PFSK-1 (cell line): ENCODE measurements around the gene MAGI1.

Source experiments
- POLR2AphosphoS5 ChIP-seq: IDR thresholded peaks from 2 replicates; pipeline ENCODE4 v1.6.1; 2012; ENCODE audit warnings: low read depth, mild to moderate bottlenecking, control low read depth, low read length, moderate library complexity
- REST ChIP-seq, 2 experiments: IDR thresholded peaks; 2 replicates each; pipeline versions ENCODE4 v1.6.1 to v1.8.0; 2011 to 2012; ENCODE audit warnings: low read depth in 2 of 2, low read length in 2 of 2, control low read depth in 1 of 2, inconsistent platforms in 1 of 2, mild to moderate bottlenecking in 1 of 2, moderate library complexity in 1 of 2; ENCODE audit not compliant: insufficient read depth in 1 of 2
- TAF1 ChIP-seq: IDR thresholded peaks from 2 replicates; pipeline ENCODE4 v1.6.1; 2012; ENCODE audit warnings: low read length, control low read depth, borderline replicate concordance; ENCODE audit not compliant: insufficient read depth

DNA sequence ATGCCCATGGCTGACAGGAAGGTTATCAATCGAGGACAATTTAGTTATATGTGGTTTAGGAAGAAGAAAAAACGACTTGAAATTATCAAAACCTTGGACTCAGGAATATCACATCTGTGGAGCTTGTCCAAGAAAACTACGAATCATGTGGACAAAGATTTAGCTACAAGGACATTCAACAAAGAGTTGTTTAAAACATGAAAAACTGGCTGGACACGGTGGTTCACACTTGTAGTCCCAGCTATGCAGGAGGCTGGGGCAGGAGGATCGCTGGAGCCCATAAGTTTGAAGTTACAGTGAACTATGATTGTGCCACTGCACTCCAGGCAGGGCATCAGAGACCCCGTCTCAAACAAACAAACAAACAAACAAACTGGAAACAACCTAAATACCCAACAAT, 142.4 kb downstream of the MAGI1 start:
- TF ChIP-seq POLR2AphosphoS5 (no peak), TAF1 (no peak), REST (IDR thresholded peaks at IDR 0.05; ENCODE audit: insufficient read depth in 1 of 2, low read depth in 2 of 2, low read length in 2 of 2) (no peak)
